Kidney (tissue), 14 donors: ENCODE measurements around the gene BCL2L13. TPM values are rescaled to one million over a fixed set of nuclear protein-coding genes. Genes with fewer than 3 reads are reported as not detected.
"Not testable (repeated sequence)": the region's sequence is repeated elsewhere in the genome, so short reads cannot be mapped to it uniquely, and the experiment has no call there.

ENCODE experiments used
- DNase-seq, 5 donors: peaks; one replicate each; pipeline ENCODE4 v3.0.0-alpha.2; 2013 to 2020
- FAIRE-seq: peaks from 2 replicates; lab custom pipeline; 2012; peaks lifted over from hg19 to GRCh38; lab: Jason Lieb, UNC
- H3K27ac ChIP-seq, 2 donors: one replicate each; pipeline ENCODE4 v1.7.0; 2013; ENCODE audit warnings: low read depth in 2 of 2, low read length in 2 of 2, inconsistent platforms in 1 of 2
- H3K27me3 ChIP-seq: one replicate; pipeline ENCODE4 v1.7.1; 2013; ENCODE audit warnings: low read length, inconsistent platforms; ENCODE audit not compliant: control insufficient read depth, insufficient read depth
- H3K36me3 ChIP-seq, 3 donors: one replicate each; pipeline versions ENCODE4 v1.7.0 to v1.7.1; 2013; ENCODE audit warnings: low read length in 3 of 3, control low read depth in 1 of 3, inconsistent platforms in 1 of 3; ENCODE audit not compliant: insufficient read depth in 3 of 3, control insufficient read depth in 2 of 3
- H3K4me1 ChIP-seq, 3 donors: one replicate each; pipeline versions ENCODE4 v1.7.0 to v1.7.1; 2013; ENCODE audit warnings: low read length in 3 of 3, inconsistent platforms in 1 of 3, low read depth in 1 of 3; ENCODE audit not compliant: control insufficient read depth in 2 of 3, insufficient read depth in 2 of 3
- H3K4me3 ChIP-seq, 3 donors: one replicate each; pipeline versions ENCODE4 v1.7.0 to v1.8.1; 2013; ENCODE audit warnings: low read length in 3 of 3, control low read depth in 1 of 3, inconsistent platforms in 1 of 3
- H3K9ac ChIP-seq, 3 donors: one replicate each; pipeline versions ENCODE4 v1.7.0 to v1.7.1; 2013; ENCODE audit warnings: low read length in 3 of 3, control low read depth in 1 of 3, inconsistent platforms in 1 of 3
- H3K9me3 ChIP-seq, 3 donors: one replicate each; pipeline versions ENCODE4 v1.7.0 to v1.7.1; 2013; ENCODE audit warnings: low read length in 3 of 3, control low read depth in 1 of 3, inconsistent platforms in 1 of 3; ENCODE audit not compliant: control insufficient read depth in 2 of 3, insufficient read depth in 1 of 3
- intact Hi-C: fragments of 100-400 bp; cut with DNase I; formaldehyde crosslinking; loops from one replicate; pipeline ENCODE4 v1.11.1; 2022
- polyA plus RNA-seq: library from polyadenylated mRNA; stranded (reverse); fragments of 350-450 nt; fragmentation: Illumina TruSeq; extraction: RNeasy Lipid Tissue Mini Kit (QIAGEN cat#74804); gene quantifications from one replicate; pipeline ENCODE4 v1.2.3, GENCODE V29; 2014; ENCODE audit warnings: low read depth, low replicate concordance; ENCODE audit not compliant: insufficient read depth
- total RNA-seq: library from RNA; stranded (reverse); fragmentation: NEBNext Ultra II Directional; extraction: Animal tissue kit (Norgen Biotek cat#: 25700); gene quantifications from one replicate; pipeline ENCODE4 v1.2.1, GENCODE V29; 2021
- TF ChIP-seq, protein P1 (sequence below): IDR thresholded peaks from 3 replicates; pipeline ENCODE4 v1.5.1; 2012; ENCODE audit warnings: mild to moderate bottlenecking, moderate library complexity, borderline replicate concordance; ENCODE audit not compliant: insufficient read depth; ENCODE audit errors: extremely low read depth
- donor health status: control.
- donor health status: control.
- donor health status: control.
- donor health status: control.
- donor health status: control.
- donor health status: DM: yes; HTN: yes; CAD: no.
- donor health status: Normal renal cell carcinoma (clear cell type).

Gene BCL2L13
- total and polyA plus RNA-seq, 2 donors from 2014 or later = 43.8 to 50.5 TPM

DNA sequence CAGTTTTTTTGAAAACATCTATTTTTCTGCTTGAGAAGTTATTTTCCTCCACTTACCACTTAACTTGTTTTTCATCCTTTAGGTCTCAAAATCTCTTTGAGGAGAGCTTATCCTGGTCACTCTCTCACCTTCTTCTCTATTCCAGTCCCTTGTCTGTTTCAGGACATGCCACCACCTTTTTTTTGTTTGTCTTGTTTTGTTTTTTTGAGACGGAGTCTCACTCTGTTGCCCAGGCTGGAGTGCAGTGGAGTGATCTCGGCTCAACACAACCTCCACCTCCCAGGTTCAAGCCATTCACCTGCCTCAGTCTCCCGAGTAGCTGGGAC is 4.6 kb upstream of the BCL2L13 start:
- Histone ChIP-seq H3K27ac (peak overlapping the region; percentile 67 to 73), H3K27me3 (no peaks in the 10 kb centered on the region), H3K4me1 (peaks cover 0 to 13% (median 2%) of the 10 kb centered on the region in 3 donors), H3K4me3 (no peak overlapping the region), H3K9me3 (no peaks in the 10 kb centered on the region), H3K9ac (no peak overlapping the region), H3K36me3 (no peaks in the 10 kb centered on the region)
- no peak for FAIRE-seq
- DNase-seq = no peak
- TF ChIP-seq, protein P1, sequence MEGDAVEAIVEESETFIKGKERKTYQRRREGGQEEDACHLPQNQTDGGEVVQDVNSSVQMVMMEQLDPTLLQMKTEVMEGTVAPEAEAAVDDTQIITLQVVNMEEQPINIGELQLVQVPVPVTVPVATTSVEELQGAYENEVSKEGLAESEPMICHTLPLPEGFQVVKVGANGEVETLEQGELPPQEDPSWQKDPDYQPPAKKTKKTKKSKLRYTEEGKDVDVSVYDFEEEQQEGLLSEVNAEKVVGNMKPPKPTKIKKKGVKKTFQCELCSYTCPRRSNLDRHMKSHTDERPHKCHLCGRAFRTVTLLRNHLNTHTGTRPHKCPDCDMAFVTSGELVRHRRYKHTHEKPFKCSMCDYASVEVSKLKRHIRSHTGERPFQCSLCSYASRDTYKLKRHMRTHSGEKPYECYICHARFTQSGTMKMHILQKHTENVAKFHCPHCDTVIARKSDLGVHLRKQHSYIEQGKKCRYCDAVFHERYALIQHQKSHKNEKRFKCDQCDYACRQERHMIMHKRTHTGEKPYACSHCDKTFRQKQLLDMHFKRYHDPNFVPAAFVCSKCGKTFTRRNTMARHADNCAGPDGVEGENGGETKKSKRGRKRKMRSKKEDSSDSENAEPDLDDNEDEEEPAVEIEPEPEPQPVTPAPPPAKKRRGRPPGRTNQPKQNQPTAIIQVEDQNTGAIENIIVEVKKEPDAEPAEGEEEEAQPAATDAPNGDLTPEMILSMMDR = no peak
- intact Hi-C loops = no loop called here

DNA sequence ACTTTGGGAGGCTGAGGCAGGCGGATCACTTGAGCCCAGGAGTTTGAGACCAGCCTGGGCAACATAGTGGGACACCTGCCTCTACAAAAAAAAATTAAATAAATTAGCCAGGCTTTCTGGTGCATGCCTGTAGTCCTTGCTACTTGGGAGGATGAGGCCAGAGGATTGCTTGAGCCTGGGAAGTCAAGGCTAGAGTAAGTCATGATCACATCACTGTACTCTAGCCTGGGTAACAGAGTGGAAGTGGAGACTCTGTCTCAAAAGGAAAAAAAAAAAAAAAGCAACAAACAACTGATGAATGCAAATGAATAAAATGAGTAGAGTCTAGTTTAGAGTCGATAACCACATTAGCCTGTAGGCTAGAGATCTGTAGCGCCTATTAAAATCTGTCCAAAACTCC is 3.9 kb upstream of the BCL2L13 start:
- Histone ChIP-seq H3K9me3 (no peaks in the 10 kb centered on the region), H3K27ac (no peak overlapping the region), H3K27me3 (no peaks in the 10 kb centered on the region), H3K4me1 (peaks cover 0 to 9% (median 0%) of the 10 kb centered on the region in 3 donors), H3K4me3 (no peak overlapping the region), H3K9ac (no peak overlapping the region), H3K36me3 (no peaks in the 10 kb centered on the region)
- TF ChIP-seq, protein P1 = no peak
- no peak for FAIRE-seq
- intact Hi-C loops = no loop called here
- no peak for DNase-seq

DNA sequence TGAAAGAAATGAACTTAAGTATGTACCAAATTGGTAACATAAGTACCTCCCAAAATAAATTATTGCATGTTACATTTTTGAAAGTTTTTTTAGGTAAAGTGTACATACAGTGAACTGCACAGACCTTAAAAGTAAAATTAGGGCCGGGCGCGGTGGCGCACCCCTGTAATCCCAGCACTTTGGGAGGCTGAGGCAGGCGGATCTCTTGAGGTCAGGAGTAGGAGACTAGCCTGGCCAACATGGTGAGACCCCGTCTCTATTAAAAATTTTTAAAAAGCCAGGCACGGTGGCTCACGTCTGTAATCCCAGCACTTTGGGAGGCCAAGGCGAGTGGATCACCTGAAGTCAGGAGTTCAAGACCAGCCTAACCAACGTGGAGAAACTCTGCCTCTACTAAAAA is 1.7 kb upstream of the BCL2L13 start:
- H3K36me3 ChIP-seq, H3K9ac ChIP-seq, H3K9me3 ChIP-seq, H3K27ac ChIP-seq, DNase-seq, intact Hi-C loops, H3K27me3 ChIP-seq, H3K4me3 ChIP-seq, FAIRE-seq, H3K4me1 ChIP-seq: not testable (repeated sequence)

DNA sequence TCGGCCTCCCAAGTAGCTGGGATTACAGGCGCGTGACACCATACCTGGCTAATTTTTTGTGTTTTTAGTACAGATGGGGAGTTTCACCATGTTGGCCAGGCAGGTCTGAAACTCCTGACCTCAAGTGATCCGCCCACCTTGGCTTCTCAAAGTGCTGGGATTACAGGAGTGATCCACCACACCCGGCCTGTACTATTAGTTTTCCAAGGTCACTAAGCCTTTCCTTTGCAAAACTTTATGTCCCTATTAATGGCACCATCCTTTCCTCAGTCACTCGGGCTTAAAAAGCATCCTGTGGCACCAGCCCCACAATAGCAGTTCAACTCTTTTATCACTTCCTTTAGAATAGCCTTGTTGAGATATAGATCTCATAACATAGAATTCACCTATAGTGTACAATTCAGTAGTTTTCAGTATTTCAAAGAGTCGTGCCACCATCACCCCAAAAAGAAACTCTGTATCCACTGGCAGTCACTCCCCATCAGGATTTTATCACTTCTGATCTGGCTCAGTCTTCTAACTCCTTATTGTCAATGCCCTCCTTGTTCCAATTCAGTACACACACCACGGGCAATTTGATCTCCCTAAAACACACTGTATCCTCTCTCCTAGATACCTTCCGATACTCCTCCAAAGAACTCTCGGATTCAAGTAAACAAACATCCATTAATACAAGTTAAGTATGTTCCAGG is 921 bp upstream of the BCL2L13 start:
- peak overlapping the region; percentile 85 to 100 (median 100) for H3K9ac ChIP-seq
- no peaks in the 10 kb centered on the region for H3K27me3 ChIP-seq
- no peaks in the 10 kb centered on the region for H3K9me3 ChIP-seq
- intact Hi-C loops = no loop called here
- H3K4me1 ChIP-seq = peaks cover 0 to 9% (median 0%) of the 10 kb centered on the region in 3 donors
- TF ChIP-seq, protein P1 = no peak
- FAIRE-seq = no peak
- peak in 2 of 5 donors; percentile 8 to 46 for DNase-seq
- H3K4me3 ChIP-seq = peak overlapping the region; percentile 95 to 99 (median 95)
- no peaks in the 10 kb centered on the region for H3K36me3 ChIP-seq
- H3K27ac ChIP-seq = peak overlapping the region; percentile 97 to 99
